HT-29 (cell line): Measurements from ENCODE around the gene COL17A1. TPM values are rescaled to one million over a fixed set of nuclear protein-coding genes. Genes with fewer than 3 reads are reported as not detected.
A peak's percentile ranks its signal among the peaks of the same experiment; 100 is the strongest.

ENCODE experiments used
- DNase-seq: peaks from one replicate; pipeline ENCODE4 v3.0.0-alpha.2; 2015; ENCODE audit warnings: low spot score
- total RNA-seq: library from RNA; depleted of rRNA; stranded (reverse); fragments of >200 nt; shearing (Covaris generic); gene quantifications from 2 replicates; pipeline ENCODE4 v1.2.3, GENCODE V29; 2014; rRNA removed

Gene COL17A1
- 40.0 and 45.0 TPM in 2 replicates for total RNA-seq

DNA sequence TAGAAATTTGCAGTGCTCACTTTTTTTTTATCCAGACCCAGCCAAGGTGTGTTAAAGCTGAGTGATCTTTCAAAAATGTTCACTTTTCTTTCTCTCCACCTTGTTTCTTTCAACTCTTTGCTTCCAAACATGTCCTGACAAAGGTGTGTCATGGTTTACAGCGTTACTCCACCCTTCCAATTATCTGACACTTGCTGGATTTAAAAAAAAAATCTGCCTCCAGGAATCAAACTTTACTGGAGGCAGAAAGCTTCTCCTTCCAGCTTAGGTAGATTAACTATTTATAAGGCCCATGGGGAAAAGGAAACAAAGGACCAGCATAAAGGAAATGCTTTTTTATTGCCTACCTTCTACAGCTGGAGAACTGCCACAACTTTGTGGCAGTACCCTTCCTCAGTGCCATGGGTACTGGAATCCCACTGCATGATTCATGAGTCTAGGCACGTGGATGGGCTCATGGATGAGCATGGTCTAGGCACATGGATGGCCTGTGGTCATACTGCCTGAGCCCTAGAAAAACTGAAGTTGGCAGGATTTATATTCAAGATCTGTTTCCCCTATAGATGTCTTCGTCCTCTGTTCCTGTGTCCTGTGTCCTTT lies at the start of gene COL17A1:
Gene COL17A1 (minus strand): TSS at position 80 of the 600 bp plus-strand sequence. CDS start 5,207 bp downstream, outside the sequence.
- peak; percentile 64 for DNase-seq

DNA sequence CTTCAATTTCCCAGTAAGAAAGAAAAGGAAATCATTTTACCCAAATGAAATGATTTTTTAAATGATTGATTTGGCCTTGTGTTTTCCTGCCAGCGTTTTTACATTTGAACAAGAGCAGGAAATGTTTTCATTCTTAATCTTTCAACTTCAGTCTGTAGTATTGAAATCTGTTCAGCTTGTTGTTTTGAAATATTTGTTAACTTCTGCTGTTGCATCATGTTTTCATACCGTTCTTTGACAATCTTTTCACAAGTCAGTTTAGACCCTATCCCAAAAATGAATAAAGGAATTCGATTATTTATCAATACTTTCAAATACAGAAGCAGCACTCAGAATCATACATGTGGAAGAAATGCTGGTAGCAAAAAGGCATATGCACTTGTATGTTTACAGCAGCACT lies 44.4 kb upstream of the COL17A1 start:
- no peak for DNase-seq

DNA sequence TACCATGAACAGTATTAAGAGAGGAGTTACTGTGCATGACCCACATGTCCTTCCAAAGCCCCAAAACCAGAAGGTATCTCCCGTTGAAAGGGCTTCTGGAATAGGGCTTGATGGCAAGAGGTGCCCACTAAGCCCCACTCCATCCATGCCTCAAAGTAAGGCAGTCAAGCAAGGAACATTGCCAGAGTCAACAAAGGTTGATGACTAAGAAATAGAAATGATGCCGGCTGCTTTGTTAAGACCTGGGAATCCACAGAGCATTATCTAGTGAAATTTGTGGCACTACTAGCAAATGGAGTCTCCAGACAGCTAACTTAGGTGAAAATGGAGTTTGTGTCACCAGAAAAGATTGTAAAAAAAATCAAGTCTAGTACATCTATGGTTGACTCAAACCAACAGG lies 42.5 kb upstream of the COL17A1 start:
- no peak for DNase-seq

DNA sequence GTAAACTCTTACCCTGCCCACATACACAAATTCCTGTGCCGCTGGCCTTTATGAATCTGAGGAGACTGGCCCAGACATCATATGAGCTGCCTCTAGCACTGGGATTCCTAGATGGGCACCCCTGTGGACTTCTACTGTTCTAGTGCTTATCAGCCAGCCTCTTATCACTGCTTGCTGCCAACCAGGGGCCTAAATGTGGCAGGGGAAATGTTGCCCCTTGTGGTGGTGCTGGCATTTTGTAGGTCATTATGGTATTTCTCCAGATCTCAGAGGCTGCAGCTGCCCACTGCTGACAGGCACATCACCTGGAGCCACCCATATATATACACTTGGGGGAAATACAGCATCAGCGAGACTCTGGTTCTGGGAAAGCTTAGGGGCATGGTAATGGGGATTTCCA lies 41.7 kb upstream of the COL17A1 start:
- peak; percentile 49 for DNase-seq

DNA sequence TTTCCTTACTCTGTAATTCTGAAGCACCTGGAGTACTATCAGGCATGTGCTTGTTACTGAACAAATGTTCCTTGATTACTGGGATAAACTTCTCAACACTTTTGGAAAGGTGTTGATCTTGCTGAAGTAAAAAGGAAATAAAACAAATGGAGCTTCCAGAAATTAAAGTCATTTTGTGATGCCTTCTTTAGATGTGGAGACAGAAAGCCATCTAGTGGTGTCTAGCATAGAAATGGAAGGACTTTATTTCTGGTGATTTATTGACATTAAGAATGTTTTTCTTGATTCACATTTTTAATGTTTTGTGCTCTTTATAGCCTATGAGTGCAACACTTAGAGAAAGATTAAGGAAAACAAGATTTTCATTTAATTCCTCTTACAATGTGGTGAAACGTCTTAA lies 37.7 kb upstream of the COL17A1 start:
- DNase-seq, result peak; percentile 40

DNA sequence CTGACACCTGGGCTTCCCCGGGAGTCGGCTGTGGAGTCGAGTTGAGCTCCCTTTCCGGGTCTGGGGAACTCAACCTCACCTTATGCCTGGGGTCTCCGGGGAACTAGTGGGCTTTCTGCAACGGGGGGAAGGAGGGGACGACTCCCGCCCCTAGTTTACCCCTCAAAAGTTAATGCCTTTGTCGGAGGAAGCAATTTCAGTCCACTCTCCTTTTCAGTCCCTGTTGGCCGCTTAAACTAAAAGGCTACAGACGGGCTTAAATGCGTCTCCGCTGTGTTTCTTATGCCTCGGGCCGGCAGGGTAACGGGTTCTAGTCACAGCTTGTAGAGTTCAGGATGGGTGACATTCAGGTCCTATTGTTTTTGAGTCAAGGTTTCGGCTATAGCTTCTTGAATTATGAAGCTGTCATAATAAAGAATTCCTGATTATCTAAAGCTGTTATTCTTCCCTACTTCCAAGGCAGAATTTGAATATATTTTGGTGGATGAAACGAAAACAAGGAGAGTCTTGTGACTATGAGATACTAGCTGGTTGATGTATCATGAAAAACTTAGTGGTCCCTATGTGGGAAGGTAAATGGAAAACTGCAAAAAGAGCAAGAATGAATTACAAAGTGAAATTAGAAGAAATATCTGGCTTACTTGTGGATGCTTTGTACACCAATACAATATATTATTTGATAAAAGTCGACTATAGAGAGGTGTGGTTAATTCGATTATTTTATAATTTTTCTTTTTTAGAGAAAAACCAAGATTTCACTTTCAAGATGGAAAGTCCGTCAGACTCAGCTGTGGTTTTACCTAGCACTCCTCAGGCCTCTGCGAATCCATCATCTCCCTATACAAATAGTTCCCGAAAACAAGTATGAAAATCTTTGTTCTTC lies 36.8 kb upstream of the COL17A1 start:
- DNase-seq, result peak; percentile 40

DNA sequence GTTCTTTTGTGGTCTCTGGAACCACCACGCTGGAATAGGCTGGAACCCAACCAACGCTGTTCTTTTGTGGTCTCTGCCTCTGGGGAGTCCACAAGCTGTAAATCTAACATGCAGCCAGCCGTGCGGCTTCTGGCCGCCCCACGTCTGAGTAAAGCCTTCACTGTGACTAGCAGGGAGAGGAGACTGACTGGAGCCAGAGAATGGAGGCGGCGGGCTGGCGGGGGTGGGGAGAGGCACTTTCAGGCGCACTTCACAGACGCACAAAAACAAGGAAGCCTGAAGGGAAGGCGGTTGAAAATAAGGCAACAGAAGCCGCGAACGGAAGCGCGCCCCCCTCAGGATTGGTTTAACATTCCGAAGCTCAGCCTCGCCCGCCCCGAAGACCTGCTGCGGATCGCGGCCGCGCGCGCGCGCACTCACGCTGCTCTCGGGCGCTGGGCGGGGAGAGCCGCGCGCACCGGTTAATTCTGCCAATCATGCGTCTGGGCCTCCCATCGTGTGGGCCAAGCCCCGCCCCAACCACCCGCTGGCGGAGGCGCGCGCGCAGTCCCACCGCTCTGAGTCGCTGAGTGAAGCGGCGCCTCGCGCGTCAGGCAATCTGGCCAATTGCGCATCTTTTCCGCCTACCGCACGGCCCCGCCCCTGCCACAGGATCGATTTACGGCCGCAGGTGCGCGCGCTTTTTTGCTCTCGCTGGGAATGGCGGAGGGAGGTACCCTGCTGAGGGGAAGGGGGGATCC lies 36.0 kb upstream of the COL17A1 start, which contains the start of gene SFR1:
Gene SFR1 (plus strand): TSS at position 687 of the 740 bp plus-strand sequence. CDS start 13 bp downstream, at position 700.
- DNase-seq, result peak; percentile 99

DNA sequence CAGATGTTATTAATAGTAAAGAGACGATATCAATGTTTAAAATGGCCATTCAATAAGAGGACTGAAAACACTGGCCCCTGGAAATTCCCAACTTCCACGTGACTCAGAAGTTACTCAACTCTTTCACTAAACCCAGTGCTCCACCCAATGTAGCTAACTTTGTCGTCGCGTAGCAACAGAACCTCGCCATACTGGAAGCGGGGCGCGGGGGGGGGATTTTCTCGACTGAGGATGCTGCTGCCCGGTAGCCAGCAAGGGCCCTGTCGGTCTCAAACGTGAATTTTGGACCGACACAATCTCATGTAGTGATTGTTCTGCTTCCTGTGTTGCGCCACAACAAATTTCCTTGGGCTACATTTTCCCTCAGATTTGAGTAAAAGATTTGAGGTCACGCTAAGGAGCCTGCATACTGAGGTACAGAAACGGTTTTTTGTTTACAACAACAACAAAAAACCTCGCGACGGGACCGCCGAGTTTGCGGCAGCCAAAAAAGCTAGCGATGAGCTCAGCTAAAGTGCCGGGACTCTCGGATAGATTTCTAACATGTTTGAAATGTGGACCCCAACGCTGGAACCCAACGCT lies 35.3 kb upstream of the COL17A1 start:
- DNase-seq, result peak; percentile 97

DNA sequence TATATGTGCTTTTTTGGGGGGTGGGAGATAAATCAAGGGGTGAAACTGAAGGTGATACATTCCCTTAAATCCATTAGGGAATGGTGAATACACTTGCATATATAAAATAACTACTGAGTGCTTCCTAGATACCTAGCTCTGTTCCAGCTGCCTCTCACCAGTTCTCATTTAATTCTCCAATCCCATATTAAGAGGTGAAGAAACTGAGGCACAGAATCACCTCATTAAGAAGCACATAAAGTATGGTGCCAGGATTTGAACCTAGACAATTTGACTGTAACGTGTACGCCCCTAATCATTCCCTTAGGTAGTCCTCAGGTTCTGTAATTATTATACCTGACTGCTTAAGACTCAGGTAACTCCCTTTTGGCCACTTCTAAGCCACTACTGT lies 34.8 kb upstream of the COL17A1 start:
- DNase-seq, result no peak

DNA sequence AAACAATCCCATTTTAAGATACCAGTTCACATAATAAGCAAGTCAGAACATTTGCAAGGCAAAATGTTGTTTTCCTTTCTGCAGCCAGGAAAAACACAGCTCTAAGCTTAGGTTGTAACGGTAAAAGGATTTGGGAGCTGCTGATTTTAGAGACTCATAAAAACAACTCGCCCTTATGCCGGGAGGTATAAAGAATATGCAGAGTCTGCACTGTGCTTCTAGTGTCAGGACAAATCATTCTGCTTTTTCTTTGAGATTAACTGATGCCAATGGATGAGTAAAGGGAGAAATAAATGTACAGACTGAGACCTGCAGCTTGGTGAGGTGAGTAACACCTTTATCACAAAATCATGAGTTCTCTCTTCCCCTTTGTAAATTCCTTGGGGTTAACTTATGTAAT lies 34.3 kb upstream of the COL17A1 start:
- peak; percentile 24 for DNase-seq

DNA sequence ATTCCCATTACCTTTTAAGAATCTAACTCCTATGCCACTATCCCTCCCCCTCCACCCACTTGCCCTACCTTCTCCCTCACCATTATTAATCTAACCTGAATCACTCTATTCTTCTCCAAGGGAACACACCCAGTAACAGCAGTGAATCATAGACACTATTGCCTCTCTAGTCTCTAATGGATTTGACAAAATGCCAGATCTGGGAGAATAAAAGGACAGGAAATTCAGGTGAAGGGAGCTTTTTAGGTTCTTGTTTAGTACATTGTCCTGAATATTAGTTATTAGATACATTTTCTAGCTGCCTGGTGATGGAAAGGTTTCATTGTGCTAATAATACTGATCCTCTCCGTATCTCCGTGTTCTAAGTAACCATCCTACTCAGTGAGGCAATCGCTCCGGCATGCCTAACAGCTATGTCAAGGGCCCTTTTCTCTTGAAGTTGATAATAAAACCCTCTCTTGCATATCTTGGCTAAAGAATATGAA lies 32.2 kb upstream of the COL17A1 start:
- DNase-seq, result peak; percentile 88

DNA sequence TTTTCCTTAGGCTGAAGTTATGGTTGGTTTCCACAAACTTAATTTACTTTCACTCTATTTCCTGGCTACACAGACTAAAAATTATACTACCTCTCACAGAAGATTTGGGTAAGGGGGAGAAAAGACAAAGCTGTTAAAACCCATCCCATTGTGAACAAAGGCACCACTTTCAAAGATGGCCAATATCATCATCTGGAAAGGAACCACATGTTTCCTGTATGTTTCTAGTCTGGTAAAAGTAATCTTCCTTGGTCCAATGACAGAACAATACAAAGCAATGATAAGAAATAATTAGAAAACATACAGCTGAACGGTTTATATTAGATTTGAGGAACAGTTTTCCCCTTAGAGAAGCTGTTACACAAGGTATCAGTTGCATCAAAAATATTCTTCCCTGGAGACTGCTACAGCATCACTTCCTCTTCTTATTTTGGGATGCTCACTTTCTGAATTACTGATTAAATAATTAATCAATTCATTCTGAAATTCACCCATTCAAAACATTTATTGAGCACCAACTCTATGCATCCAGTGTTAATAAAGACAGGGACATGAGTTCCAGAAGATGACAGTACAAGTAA lies 27.8 kb upstream of the COL17A1 start:
- no peak for DNase-seq

DNA sequence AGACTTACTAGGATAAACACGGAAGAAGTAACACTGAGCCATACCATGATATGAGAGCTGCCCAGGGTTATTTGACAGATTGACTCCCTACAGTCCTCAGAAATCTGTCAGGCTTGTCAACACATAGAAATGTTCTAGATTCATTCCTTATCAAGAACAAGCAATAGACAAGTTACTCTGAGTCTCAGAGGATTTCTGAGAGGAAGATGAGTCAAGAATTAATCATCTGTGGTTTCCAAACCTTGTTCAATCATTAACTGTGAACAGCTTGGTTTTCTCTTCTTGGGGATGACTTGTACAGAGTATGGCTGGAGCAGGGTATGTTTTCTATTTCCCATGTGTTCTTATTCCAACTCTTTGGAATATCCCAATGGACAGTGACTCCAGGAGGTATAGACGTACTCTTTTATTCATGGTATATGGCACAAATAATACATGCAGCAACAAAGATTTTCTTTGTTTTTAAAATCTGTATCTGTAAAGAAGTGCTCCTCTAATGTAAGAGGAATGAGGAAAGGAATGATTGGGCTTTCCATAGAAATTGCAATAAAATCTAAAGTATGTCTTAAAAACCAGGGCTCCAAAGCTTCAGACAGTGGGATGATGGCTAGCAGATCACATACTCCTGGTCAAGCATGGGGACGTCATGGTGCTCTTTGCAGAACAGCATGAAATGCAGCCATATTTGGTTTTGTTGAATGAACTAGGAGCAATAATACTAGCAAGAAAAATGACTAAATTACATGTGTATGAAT lies 24.4 kb upstream of the COL17A1 start:
- peak; percentile 52 for DNase-seq

DNA sequence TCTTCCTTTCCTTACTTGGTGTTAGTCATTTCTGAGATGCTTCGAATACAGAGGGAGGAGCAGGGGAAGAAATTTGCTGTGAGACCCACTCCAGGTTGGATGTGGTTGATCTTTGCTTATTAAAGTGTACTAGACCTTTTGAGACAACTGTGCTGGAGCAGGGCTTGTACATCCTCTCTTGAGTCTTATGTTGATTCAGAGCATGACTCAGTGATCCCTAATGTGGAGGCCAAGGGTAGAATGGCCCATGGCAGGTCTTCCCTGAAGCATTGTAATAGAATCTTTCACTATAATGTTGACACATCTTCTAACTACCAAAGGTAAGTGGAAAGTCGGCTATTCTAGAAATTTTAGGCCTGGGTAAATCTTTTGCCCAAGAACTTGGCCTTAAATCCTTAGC lies 19.2 kb upstream of the COL17A1 start:
- DNase-seq, result no peak

DNA sequence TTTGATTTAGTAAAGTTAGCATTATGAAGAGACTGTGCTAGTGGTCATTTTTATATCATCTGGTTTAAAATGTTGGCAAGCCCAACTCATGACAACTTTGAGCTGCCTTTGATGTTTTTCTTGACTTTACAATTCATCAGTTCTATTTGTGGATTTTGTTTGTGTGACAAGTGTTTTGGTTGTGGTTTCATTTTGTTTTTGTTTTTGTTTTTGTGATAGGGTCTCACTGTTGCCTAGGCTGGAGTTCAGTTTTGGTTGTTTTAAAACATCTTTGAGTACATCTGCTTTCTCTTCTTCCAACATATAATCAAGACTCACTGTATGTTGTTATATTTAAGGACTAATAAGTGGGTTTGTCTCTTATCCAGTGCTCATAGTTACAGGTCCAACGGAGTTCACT lies 18.7 kb upstream of the COL17A1 start:
- no peak for DNase-seq

DNA sequence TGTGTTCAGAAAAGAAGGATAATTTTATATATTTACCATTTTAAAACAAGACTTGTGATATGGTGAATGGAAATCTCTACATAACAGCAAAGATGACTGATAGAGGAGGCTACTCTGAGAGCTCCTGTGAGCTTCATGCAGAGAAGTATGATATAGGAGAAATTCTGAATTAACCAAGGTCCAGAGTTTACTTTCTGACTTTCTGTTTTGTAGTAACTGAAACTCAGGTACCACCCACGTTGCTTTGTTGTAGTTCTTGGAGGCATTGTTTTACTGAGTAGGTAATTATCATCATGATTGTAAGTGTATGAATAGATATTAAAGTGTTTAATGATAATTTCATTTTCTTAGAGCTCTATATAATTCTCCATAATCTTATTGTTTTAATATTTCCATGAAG lies 18.3 kb upstream of the COL17A1 start:
- DNase-seq, result no peak

DNA sequence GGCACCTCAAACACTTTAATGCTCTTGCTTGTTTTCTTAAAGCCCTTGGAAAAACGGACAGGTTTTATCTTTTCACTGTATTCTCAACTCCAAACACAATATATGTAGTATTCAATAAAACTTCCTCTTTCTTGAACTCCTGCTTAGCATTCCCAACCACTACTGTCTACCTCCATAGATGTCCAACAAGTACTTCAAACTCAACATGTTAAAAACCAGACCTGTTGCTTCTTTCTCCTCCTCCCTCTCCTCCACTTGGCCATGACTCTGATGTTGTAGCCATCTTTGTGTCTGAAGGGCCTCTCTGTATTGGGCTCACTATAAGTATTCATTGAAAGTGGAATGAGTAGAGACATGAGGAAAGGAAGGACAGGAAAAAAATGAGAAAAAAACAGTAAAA lies 16.2 kb upstream of the COL17A1 start:
- no peak for DNase-seq

DNA sequence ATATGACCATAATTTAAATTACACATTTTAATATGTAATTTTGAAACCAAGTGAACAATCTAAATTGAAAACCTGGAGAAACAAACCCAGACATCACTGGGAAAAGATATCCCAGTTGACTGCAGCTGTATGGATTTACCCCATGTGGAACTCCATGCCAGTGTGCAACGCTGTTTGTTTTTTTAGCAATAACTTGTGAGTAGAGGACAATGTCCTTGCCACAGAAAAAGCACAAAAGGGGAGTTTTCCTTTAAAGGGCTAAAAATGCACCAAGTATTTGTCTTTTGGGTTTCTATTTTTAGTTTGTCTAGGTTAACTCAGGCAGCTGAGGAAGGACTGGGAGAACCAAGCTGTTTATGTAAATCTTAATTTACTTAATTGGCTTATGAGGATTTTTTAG lies 15.1 kb upstream of the COL17A1 start:
- no peak for DNase-seq

DNA sequence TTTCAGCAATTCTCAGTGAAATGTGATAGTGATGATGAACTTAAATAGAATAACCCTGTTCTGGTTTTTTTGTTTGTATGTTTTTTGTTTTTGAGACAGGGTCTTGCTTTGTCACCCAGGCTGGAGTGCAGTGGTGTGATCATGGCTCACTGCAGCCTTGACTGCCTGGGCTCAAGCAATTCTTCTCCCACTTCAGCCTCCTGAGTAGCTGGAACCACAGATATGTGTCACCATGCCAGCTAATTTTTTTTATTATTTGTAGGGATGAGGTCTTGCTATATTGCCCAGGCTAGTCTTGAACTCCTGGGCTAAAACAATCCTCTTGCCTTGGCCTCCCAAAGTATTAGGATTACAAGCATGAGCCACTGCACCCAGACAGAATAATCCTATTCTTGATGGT lies 14.3 kb upstream of the COL17A1 start:
- DNase-seq, result no peak

DNA sequence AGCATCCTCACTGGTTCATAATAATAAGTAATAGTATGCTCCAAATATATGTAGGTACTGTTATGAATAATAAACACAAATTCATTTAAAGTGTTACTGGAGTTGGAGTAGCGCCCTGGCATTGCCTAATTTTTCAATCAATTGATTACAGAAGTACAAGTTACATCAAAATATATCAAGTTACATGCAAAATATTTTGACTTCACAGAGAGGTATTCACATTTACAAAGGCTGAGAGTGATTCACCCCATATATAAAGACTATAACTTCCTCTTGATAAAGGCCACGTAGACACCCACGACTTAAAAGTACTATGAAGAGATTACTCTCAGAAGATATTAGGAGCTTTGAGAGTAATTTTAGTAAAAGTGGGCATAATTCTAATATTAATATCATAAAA lies 13.6 kb upstream of the COL17A1 start:
- no peak for DNase-seq
